ENCODE results near the gene GTPBP1.
A peak's percentile ranks its signal among the peaks of the same experiment; 100 is the strongest.

The GTPBP1 gene

GRCh38 chr22:38736257-38736570, 30.5 kb downstream of the GTPBP1 start:
- TF ChIP-seq MYC (IDR thresholded peaks at IDR 0.05; ENCODE audit: low read depth, low read length) (no peak), POLR2A (IDR thresholded peaks at IDR 0.05; ENCODE audit: extremely low read depth, insufficient read length) (no peak), MAX (IDR thresholded peaks at IDR 0.05; ENCODE audit: low read depth, low read length) (no peak), CTCF (IDR thresholded peaks at IDR 0.05; ENCODE audit: low read depth, low read length) (no peak)
- no peak overlapping the region for H3K4me3 ChIP-seq (ENCODE audit: low read depth, low read length)
- DNase-seq (ENCODE audit: low read depth), result no peak

- peak; percentile 41 for DNase-seq (ENCODE audit: low read depth)
- TF ChIP-seq MYC (IDR thresholded peaks at IDR 0.05; ENCODE audit: low read depth, low read length), result no peak
- no peak for TF ChIP-seq CTCF (IDR thresholded peaks at IDR 0.05; ENCODE audit: low read depth, low read length)
- no peak for TF ChIP-seq MAX (IDR thresholded peaks at IDR 0.05; ENCODE audit: low read depth, low read length)
- no peak for TF ChIP-seq POLR2A (IDR thresholded peaks at IDR 0.05; ENCODE audit: extremely low read depth, insufficient read length)
- no peak overlapping the region for H3K4me3 ChIP-seq (ENCODE audit: low read depth, low read length)
Measured at GRCh38 chr22:38737302-38738060, 31.7 kb downstream of the GTPBP1 start.

GRCh38 chr22:38738475-38739070, 32.8 kb downstream of the GTPBP1 start:
- no peak overlapping the region for H3K4me3 ChIP-seq (ENCODE audit: low read depth, low read length)
- no peak for DNase-seq (ENCODE audit: low read depth)
- TF ChIP-seq CTCF (IDR thresholded peaks at IDR 0.05; ENCODE audit: low read depth, low read length) (no peak), MAX (IDR thresholded peaks at IDR 0.05; ENCODE audit: low read depth, low read length) (no peak), POLR2A (IDR thresholded peaks at IDR 0.05; ENCODE audit: extremely low read depth, insufficient read length) (no peak), MYC (IDR thresholded peaks at IDR 0.05; ENCODE audit: low read depth, low read length) (no peak)

GRCh38 chr22:38739300-38740055, 33.7 kb downstream of the GTPBP1 start:
- H3K4me3 ChIP-seq (ENCODE audit: low read depth, low read length), result no peak overlapping the region
- DNase-seq (ENCODE audit: low read depth), result no peak
- TF ChIP-seq POLR2A (IDR thresholded peaks at IDR 0.05; ENCODE audit: extremely low read depth, insufficient read length) (no peak), MAX (IDR thresholded peaks at IDR 0.05; ENCODE audit: low read depth, low read length) (no peak)

- no peak for TF ChIP-seq MYC (IDR thresholded peaks at IDR 0.05; ENCODE audit: low read depth, low read length)
- no peak for TF ChIP-seq MAX (IDR thresholded peaks at IDR 0.05; ENCODE audit: low read depth, low read length)
- TF ChIP-seq CTCF (IDR thresholded peaks at IDR 0.05; ENCODE audit: low read depth, low read length), result no peak
- TF ChIP-seq POLR2A (IDR thresholded peaks at IDR 0.05; ENCODE audit: extremely low read depth, insufficient read length), result no peak
- no peak for DNase-seq (ENCODE audit: low read depth)
- H3K4me3 ChIP-seq (ENCODE audit: low read depth, low read length), result no peak overlapping the region
Measured at GRCh38 chr22:38740116-38740723, 34.5 kb downstream of the GTPBP1 start.

All from NB4 (cell line).